Transverse colon (tissue), 4 donors: ENCODE data around the gene TRPC6. TPM values are rescaled to one million over a fixed set of nuclear protein-coding genes. Genes with fewer than 3 reads are reported as not detected.

ENCODE experiments used
- DNase-seq: peaks from one replicate; pipeline ENCODE4 v3.0.0-alpha.2; 2019
- H3K27ac ChIP-seq, 4 donors: fragments of 200-600 bp; sonication (generic); 2 replicates each; pipeline ENCODE4 v1.5.1; 2016 to 2018; ENCODE audit warnings: inconsistent platforms in 4 of 4
- H3K27me3 ChIP-seq: fragments of 200-600 bp; sonication (generic); 2 replicates; pipeline ENCODE4 v1.5.1; 2017; ENCODE audit warnings: inconsistent platforms
- H3K36me3 ChIP-seq, 4 donors: fragments of 200-600 bp; sonication (generic); 2 replicates each; pipeline ENCODE4 v1.5.1; 2017 to 2019; ENCODE audit warnings: inconsistent platforms in 4 of 4
- H3K4me1 ChIP-seq, 4 donors: fragments of 200-600 bp; sonication (generic); 2 replicates each; pipeline ENCODE4 v1.5.1; 2017 to 2020; ENCODE audit warnings: inconsistent platforms in 4 of 4
- H3K4me3 ChIP-seq, 4 donors: fragments of 200-600 bp; sonication (generic); 1 replicate in 1 of 4; 2 replicates in 3 of 4; pipeline versions ENCODE4 v1.5.1 to v1.6.1; 2017 to 2019; ENCODE audit warnings: inconsistent platforms in 4 of 4
- H3K9me3 ChIP-seq, 2 donors: fragments of 200-600 bp; sonication (generic); 2 replicates each; pipeline ENCODE4 v1.5.1; 2017 to 2019; ENCODE audit warnings: inconsistent platforms in 2 of 2
- EP300 ChIP-seq: sonication (generic); formaldehyde crosslinking; IDR thresholded peaks from one replicate; pipeline ENCODE4 v1.6.1; 2017; ENCODE audit warnings: antibody characterized with exemption, low read depth
- POLR2A ChIP-seq: fragments of 450-650 bp; IDR thresholded peaks from one replicate; pipeline ENCODE4 v1.6.1; 2016; ENCODE audit warnings: antibody characterized with exemption, mild to moderate bottlenecking, moderate library complexity
- POLR2AphosphoS5 ChIP-seq, 3 donors: sonication (generic); formaldehyde crosslinking; IDR thresholded peaks; one replicate each; pipeline ENCODE4 v1.6.1; 2016; ENCODE audit warnings: antibody characterized with exemption in 3 of 3
- WGBS, 2 donors: methylation state at CpG; one replicate each; pipeline ENCODE4 v1.1.5; 2018; ENCODE audit warnings: low coverage in 1 of 2; 5-methylcytosine and 5-hydroxymethylcytosine counted together
- in situ Hi-C, 4 donors: fragments of 200-750 bp; cut with MboI; loops; one replicate each; pipeline versions ENCODE4 v1.15.0 to v1.15.1; 2017; ENCODE audit warnings: low sequenced_read_pairs in 3 of 4, low pct_ligation_motif_present in 1 of 4, low pct_unique_long_range_greater_than_20kb in 1 of 4
- intact Hi-C: fragments of 100-400 bp; cut with DNase I; formaldehyde crosslinking; loops from one replicate; pipeline ENCODE4 v1.15.1; 2023; ENCODE audit warnings: low total_unique reads
- total RNA-seq, 4 donors: library from RNA; depleted of rRNA; stranded (reverse); fragments of >200 nt; gene quantifications; one replicate each; pipeline ENCODE4 v1.1.0, GENCODE V29; 2016
- TF ChIP-seq, protein P1 (sequence below), 5 experiments: fragments of 200-600 bp in 3 of 5; fragments of 450-650 bp in 2 of 5; sonication (generic) in 3 of 5; IDR thresholded peaks; 1 replicate in 2 of 5; 2 replicates in 3 of 5; pipeline ENCODE4 v1.5.1; 2016 to 2017; ENCODE audit warnings: antibody characterized with exemption in 5 of 5, inconsistent platforms in 3 of 5, mild to moderate bottlenecking in 2 of 5, moderate library complexity in 1 of 5

The TRPC6 gene
- total RNA-seq, 4 donors from 2014 or later: 1.4 to 15.9 (median 3.1) TPM; not detected in 1

DNA sequence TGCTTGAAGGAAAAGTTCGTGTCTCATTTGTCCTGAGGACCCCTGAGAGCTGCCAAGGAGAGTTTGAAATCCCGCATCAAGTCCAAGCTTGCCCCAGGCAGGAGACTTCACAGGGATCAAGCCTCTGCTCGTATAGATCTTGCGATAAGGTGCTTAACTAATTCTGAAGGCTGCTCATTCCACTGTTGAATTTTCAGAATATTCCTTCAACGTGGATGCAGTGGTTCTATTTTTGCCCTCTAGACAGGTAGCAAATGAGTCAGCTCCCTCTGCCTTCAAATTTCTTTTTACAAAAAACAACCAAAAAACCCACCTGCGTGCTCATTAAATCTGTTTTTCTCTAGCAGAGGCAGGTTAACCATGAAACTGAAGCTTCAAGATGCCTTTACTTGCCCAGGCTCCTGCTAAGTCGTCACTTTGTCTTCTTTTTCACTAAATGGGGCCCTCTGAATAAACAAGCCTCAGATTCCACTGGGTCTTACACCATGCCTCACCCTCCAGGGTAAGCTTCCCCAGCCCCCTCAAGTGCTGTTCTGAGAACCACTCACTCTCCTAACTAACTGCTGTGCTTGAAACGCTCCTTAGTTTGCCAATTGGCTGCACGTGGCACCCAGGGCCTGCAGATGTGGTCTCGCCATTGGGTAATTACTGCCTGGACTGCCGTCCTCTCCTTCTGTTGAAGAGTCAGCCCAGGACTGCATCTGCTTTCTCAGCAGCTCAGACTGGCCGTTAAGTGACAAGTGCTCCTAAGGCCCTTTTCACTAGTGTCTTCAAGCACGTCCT lies 105.0 kb downstream of the TRPC6 start:
- Histone ChIP-seq H3K4me3 (no peak overlapping the region), H3K27me3 (no peaks in the 10 kb centered on the region), H3K27ac (no peak overlapping the region), H3K4me1 (no peaks in the 10 kb centered on the region), H3K36me3 (no peaks in the 10 kb centered on the region), H3K9me3 (no peaks in the 10 kb centered on the region)
- 60 to 78% methylated on average over 2 to 13 of the region's 13 CpGs for WGBS, 2 donors
- in situ Hi-C loops (no loop called here), intact Hi-C loops (no loop called here)
- DNase-seq: no peak
- no peak for TF ChIP-seq POLR2AphosphoS5 (IDR thresholded peaks at IDR 0.05)
- no peak for TF ChIP-seq EP300
- TF ChIP-seq, protein P1, sequence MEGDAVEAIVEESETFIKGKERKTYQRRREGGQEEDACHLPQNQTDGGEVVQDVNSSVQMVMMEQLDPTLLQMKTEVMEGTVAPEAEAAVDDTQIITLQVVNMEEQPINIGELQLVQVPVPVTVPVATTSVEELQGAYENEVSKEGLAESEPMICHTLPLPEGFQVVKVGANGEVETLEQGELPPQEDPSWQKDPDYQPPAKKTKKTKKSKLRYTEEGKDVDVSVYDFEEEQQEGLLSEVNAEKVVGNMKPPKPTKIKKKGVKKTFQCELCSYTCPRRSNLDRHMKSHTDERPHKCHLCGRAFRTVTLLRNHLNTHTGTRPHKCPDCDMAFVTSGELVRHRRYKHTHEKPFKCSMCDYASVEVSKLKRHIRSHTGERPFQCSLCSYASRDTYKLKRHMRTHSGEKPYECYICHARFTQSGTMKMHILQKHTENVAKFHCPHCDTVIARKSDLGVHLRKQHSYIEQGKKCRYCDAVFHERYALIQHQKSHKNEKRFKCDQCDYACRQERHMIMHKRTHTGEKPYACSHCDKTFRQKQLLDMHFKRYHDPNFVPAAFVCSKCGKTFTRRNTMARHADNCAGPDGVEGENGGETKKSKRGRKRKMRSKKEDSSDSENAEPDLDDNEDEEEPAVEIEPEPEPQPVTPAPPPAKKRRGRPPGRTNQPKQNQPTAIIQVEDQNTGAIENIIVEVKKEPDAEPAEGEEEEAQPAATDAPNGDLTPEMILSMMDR (IDR thresholded peaks at IDR 0.05): no peak
- TF ChIP-seq POLR2A: no peak

DNA sequence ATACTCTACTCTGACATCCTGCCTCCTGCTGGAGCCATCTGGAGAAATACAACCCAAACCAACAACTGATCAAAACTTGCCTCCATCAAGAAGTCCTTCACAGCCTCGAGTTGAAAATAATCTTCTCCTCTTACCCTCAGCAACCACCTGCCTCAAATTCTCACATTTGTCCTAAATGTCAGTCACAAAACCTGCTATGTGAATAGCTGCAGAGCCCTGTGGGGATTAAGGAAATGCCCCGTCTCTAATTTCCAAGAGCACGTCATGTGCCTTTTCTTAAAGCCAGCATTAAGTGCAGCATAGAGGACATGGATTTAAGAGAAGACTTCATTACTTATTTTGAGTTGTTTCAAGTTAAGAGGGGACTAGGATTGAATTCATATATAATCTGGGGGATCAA lies 105.9 kb downstream of the TRPC6 start:
- no peaks in the 10 kb centered on the region for H3K9me3 ChIP-seq
- H3K4me3 ChIP-seq: no peak overlapping the region
- in situ Hi-C loops: no loop called here
- 83 to 84% methylated on average over 3 of the region's 3 CpGs for WGBS, 2 donors
- H3K27ac ChIP-seq: no peak overlapping the region
- DNase-seq: no peak
- intact Hi-C loops: no loop called here
- no peaks in the 10 kb centered on the region for H3K27me3 ChIP-seq
- H3K36me3 ChIP-seq: no peaks in the 10 kb centered on the region
- no peak for TF ChIP-seq POLR2AphosphoS5 (IDR thresholded peaks at IDR 0.05)
- TF ChIP-seq, protein P1 (IDR thresholded peaks at IDR 0.05): no peak
- TF ChIP-seq EP300: no peak
- TF ChIP-seq POLR2A: no peak
- H3K4me1 ChIP-seq: no peaks in the 10 kb centered on the region

DNA sequence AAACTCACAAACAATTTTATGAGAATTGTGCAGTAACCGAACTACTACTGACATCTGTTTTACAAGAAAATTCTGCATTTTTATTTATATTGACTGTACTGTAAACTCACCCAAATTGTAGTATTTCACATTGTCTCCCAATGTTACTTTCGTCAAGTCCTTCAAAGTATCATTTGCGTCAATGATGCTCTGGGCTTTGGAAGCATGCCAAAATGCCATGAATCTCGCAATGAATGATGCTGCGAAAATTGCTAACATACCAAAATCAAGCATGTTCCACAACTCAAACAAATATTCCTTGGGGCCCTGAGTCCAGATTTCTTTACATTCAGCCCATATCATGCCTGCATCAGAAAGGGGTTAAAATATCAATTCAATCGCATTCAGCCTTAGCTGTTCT lies 107.6 kb downstream of the TRPC6 start:
- intact Hi-C loops (no loop called here), in situ Hi-C loops (no loop called here)
- peaks cover 0 to 3% (median 0%) of the 10 kb centered on the region in 4 donors for H3K4me1 ChIP-seq
- 78 to 82% methylated on average over 4 to 6 of the region's 6 CpGs for WGBS, 2 donors
- no peak overlapping the region for H3K27ac ChIP-seq
- H3K4me3 ChIP-seq: no peak overlapping the region
- no peaks in the 10 kb centered on the region for H3K9me3 ChIP-seq
- TF ChIP-seq EP300 (no peak), POLR2AphosphoS5 (IDR thresholded peaks at IDR 0.05) (no peak), POLR2A (no peak)
- TF ChIP-seq, protein P1 (IDR thresholded peaks at IDR 0.05): no peak
- H3K36me3 ChIP-seq: no peaks in the 10 kb centered on the region
- no peak for DNase-seq
- no peaks in the 10 kb centered on the region for H3K27me3 ChIP-seq

DNA sequence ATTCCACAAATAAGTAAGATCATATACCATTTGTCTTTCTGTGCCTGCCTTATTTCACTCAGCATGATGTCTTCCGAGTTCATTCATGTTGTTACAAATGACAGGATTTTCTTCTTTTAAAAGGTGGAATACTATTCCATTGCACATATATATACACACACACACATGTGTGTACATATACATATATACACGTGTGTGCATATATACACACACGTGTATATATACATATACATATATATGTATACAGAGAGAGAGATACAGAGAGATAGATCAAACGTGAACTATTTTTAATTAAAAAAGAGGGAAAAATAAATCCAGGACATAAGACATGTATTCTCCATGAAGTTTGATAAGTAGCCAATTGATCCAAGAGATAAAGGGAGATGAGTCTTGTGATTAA lies 108.1 kb downstream of the TRPC6 start:
- WGBS, 2 donors: 79 to 86% methylated on average over 4 of the region's 4 CpGs
- in situ Hi-C loops: no loop called here

More for the DNA sequence above, 108.1 kb downstream of the TRPC6 start:
- no peaks in the 10 kb centered on the region for H3K36me3 ChIP-seq
- intact Hi-C loops: no loop called here
- no peaks in the 10 kb centered on the region for H3K9me3 ChIP-seq
- TF ChIP-seq POLR2A: no peak
- TF ChIP-seq, protein P1 (IDR thresholded peaks at IDR 0.05): no peak
- no peak for TF ChIP-seq POLR2AphosphoS5 (IDR thresholded peaks at IDR 0.05)
- no peak for TF ChIP-seq EP300
- peaks cover 0 to 6% (median 0%) of the 10 kb centered on the region in 4 donors for H3K4me1 ChIP-seq
- H3K27ac ChIP-seq: no peak overlapping the region
- H3K27me3 ChIP-seq: no peaks in the 10 kb centered on the region
- no peak overlapping the region for H3K4me3 ChIP-seq
- DNase-seq: no peak
